ENCODE data around the gene MT1H. TPM values are rescaled to one million over a fixed set of nuclear protein-coding genes. Genes with fewer than 3 reads are reported as not detected.

The MT1H gene
- total and polyA plus RNA-seq, 7 donors = 2.0 to 581 (median 133) TPM; not detected in 4

GRCh38 chr16:56645838-56646237, 23.8 kb upstream of the MT1H start:
- intact Hi-C loops (cut with DNase I) = no loop called here
- WGBS, 2 donors = 0% methylated on average over 1 of the region's 1 CpG
- peaks cover 0 to 14% (median 12%) of the 10 kb centered on the region in 4 donors for H3K4me1 ChIP-seq
- TF ChIP-seq, protein P1, sequence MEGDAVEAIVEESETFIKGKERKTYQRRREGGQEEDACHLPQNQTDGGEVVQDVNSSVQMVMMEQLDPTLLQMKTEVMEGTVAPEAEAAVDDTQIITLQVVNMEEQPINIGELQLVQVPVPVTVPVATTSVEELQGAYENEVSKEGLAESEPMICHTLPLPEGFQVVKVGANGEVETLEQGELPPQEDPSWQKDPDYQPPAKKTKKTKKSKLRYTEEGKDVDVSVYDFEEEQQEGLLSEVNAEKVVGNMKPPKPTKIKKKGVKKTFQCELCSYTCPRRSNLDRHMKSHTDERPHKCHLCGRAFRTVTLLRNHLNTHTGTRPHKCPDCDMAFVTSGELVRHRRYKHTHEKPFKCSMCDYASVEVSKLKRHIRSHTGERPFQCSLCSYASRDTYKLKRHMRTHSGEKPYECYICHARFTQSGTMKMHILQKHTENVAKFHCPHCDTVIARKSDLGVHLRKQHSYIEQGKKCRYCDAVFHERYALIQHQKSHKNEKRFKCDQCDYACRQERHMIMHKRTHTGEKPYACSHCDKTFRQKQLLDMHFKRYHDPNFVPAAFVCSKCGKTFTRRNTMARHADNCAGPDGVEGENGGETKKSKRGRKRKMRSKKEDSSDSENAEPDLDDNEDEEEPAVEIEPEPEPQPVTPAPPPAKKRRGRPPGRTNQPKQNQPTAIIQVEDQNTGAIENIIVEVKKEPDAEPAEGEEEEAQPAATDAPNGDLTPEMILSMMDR (IDR thresholded peaks at IDR 0.05) = no peak
- TF ChIP-seq EP300 (IDR thresholded peaks at IDR 0.05) (no peak), POLR2A (IDR thresholded peaks at IDR 0.05) (no peak), POLR2AphosphoS5 (IDR thresholded peaks at IDR 0.05) (no peak)
- no peaks in the 10 kb centered on the region for H3K9me3 ChIP-seq
- no peak for DNase-seq
- H3K4me3 ChIP-seq = no peak overlapping the region
- H3K27ac ChIP-seq = no peak overlapping the region
- peaks cover 0 to 79% (median 24%) of the 10 kb centered on the region in 3 donors for H3K27me3 ChIP-seq
- H3K36me3 ChIP-seq = no peaks in the 10 kb centered on the region

GRCh38 chr16:56647641-56648431, 21.8 kb upstream of the MT1H start:
- Histone ChIP-seq H3K27ac (no peak overlapping the region), H3K27me3 (peaks cover 0 to 75% (median 23%) of the 10 kb centered on the region in 3 donors), H3K9me3 (no peaks in the 10 kb centered on the region), H3K4me3 (no peak overlapping the region), H3K4me1 (peaks cover 0 to 14% (median 11%) of the 10 kb centered on the region in 4 donors), H3K36me3 (no peaks in the 10 kb centered on the region)
- intact Hi-C loops (cut with DNase I) = no loop called here
- WGBS, 2 donors = 16 to 25% methylated on average over 33 of the region's 33 CpGs
- no peak for TF ChIP-seq EP300 (IDR thresholded peaks at IDR 0.05)
- DNase-seq = no peak

- DNase-seq = no peak
- no peak overlapping the region for H3K27ac ChIP-seq
- H3K27me3 ChIP-seq = peaks cover 0 to 61% (median 23%) of the 10 kb centered on the region in 3 donors
- H3K4me3 ChIP-seq = no peak overlapping the region
- intact Hi-C loops (cut with DNase I) = no loop called here
- H3K4me1 ChIP-seq = no peaks in the 10 kb centered on the region
- no peaks in the 10 kb centered on the region for H3K36me3 ChIP-seq
- 95% methylated on average over 2 of the region's 2 CpGs for WGBS, 2 donors
- TF ChIP-seq, protein P1 (IDR thresholded peaks at IDR 0.05) = no peak
- no peak for TF ChIP-seq EP300 (IDR thresholded peaks at IDR 0.05)
- H3K9me3 ChIP-seq = no peaks in the 10 kb centered on the region
Measured at GRCh38 chr16:56649271-56649670, 20.3 kb upstream of the MT1H start.

GRCh38 chr16:56649820-56650219, 19.8 kb upstream of the MT1H start:
- H3K36me3 ChIP-seq = no peaks in the 10 kb centered on the region
- TF ChIP-seq POLR2A (IDR thresholded peaks at IDR 0.05) (no peak), POLR2AphosphoS5 (IDR thresholded peaks at IDR 0.05) (no peak), EP300 (IDR thresholded peaks at IDR 0.05) (no peak)
- TF ChIP-seq, protein P1 (IDR thresholded peaks at IDR 0.05) = no peak
- intact Hi-C loops (cut with DNase I) = no loop called here
- no peaks in the 10 kb centered on the region for H3K9me3 ChIP-seq
- DNase-seq = no peak
- H3K4me1 ChIP-seq = no peaks in the 10 kb centered on the region
- H3K27ac ChIP-seq = no peak overlapping the region
- peaks cover 0 to 55% (median 23%) of the 10 kb centered on the region in 3 donors for H3K27me3 ChIP-seq
- H3K4me3 ChIP-seq = no peak overlapping the region
- WGBS, 2 donors = 39 to 71% methylated on average over 3 of the region's 3 CpGs

DNA sequence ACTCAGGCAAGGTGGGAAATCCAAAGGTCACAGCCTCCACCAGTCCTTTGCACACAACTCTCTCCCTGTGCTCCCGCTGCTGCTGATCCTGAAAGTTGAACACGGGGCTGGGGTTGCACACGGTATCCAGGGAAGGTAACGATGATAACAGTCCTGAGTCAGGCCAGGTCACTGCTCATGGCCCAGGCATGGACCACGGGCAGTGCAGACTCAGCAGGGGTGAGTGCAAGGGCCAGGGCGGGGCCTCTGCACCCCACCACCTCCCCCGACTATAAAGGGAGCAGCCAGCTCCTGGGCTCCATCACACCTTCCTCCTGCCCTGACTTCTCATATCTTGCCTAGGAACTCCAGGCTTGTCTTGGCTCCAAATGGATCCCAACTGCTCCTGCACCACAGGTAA, 18.0 kb upstream of the MT1H start, which contains the start of gene MT1B:
Gene MT1B, plus strand, starts transcription at position 301 of the 400 bp plus-strand sequence. Its CDS starts 68 bp downstream, at position 369.
- Histone ChIP-seq H3K27me3 (peaks cover 0 to 40% (median 23%) of the 10 kb centered on the region in 3 donors), H3K9me3 (no peaks in the 10 kb centered on the region), H3K36me3 (no peaks in the 10 kb centered on the region), H3K4me1 (no peaks in the 10 kb centered on the region), H3K27ac (no peak within 1 kb of the TSS), H3K4me3 (no peak within 1 kb of the TSS)
- TF ChIP-seq, protein P1 (IDR thresholded peaks at IDR 0.05) = no peak
- TF ChIP-seq POLR2AphosphoS5 (IDR thresholded peaks at IDR 0.05) (no peak), EP300 (IDR thresholded peaks at IDR 0.05) (no peak), POLR2A (IDR thresholded peaks at IDR 0.05) (no peak)
- intact Hi-C loops (cut with DNase I) = no loop called here
- no peak for DNase-seq
- 77 to 80% methylated on average over 7 of the region's 7 CpGs for WGBS, 2 donors
